Muscle of arm (tissue), 12 donors: ENCODE results near the gene SLC27A2. TPM values are rescaled to one million over a fixed set of nuclear protein-coding genes. Genes with fewer than 3 reads are reported as not detected.
"Not testable (repeated sequence)": the region's sequence is repeated elsewhere in the genome, so short reads cannot be mapped to it uniquely, and the experiment has no call there.

Experiments used
- DNase-seq: peaks from one replicate; pipeline ENCODE4 v3.0.0-alpha.2; 2013
- polyA plus RNA-seq, 12 donors: library from polyadenylated mRNA; unstranded; fragments of 120-200 nt; gene quantifications; one replicate each; pipeline ENCODE4 v1.2.1, GENCODE V29; 2013; ENCODE audit not compliant: insufficient read length in 12 of 12

Gene SLC27A2
- polyA plus RNA-seq, 12 donors: 0.12 to 17.9 (median 0.20) TPM; not detected in 2

DNA sequence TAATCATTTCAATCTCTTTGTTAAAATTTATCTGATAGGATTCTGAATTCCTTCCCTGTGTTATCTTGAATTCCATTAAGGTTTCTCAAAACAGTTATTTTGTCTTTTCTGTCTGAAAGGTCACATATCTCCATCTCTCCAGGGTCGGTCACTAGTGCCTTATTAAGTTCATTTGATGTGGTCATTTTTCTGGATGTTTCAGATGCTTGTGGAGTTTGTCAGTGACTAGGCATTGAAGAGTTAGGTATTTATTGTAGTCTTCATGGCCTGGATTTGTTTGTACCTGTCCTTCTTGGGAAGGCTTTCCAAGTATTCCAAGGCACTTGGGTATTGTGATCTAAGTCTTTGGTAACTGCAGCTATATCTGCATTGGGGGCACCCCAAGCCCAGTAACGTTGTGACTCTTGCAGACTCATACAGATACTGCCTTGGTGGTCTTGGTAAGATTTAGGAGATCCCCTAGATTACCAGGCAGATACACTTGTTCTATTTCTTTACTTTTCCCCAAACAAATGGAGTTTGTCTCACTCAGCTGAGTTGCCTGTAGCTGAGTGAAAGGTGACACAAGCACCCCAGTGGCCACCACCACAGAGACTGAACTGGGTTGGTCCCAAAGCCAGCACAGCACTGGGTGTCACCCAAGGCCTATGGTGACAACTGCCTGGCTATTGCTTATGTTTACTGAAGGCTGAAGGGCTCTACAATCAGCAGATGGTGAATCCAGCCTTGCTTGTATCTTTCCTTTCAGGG, 18.9 kb upstream of the SLC27A2 start:
- no peak for DNase-seq

DNA sequence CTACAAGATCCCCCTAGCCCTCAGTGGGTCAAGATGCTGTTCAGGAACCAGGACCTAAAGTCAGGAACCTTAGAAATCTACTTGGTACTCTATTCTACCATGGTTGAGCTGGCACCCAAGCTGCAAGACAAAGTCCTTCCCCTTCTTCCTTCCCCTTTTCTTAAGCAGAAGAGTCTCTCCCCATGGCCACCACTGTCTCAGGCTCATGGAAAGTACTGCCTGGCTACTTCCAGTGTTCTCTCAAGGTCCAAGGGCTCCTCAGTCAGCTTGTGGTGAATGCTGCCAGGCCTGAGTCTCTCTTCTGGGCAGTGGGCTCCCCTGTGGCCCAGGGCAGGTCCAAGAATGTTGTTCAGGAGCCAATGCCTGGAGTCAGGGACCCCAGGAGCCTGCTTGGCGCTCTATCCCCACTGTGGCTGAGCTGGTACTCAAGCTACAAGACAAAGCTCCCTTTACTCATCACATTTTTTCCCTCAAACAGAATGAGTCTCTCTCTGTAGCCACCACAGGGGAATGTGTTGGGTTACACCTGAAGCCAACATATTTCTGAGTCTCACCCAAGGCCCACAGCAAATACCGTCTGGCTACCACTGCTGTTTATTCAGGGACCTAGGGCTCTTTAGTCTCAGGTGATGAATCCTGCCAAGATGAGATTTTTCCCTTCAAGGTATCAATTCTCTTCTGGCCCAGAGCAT, 18.1 kb upstream of the SLC27A2 start:
- no peak for DNase-seq

DNA sequence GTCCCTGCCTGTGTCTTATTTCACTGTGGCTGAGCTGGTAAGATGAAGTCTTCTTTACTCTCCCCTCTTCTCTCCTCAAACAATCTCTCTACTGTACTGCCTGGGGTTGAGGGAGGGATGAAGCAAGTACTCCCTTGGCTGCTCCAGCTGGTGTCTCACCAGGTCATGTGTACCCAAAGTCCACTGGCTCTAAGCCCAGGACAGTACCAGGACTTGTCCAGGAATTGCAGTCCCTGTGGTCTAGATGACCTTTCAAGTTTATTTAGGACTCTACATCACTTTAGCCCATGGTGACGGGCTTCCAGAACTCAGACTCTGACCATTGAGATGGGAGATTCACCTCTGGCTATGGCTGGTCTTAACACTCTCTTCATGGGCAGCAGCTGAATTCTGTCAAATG, 17.5 kb upstream of the SLC27A2 start:
- DNase-seq: no peak

DNA sequence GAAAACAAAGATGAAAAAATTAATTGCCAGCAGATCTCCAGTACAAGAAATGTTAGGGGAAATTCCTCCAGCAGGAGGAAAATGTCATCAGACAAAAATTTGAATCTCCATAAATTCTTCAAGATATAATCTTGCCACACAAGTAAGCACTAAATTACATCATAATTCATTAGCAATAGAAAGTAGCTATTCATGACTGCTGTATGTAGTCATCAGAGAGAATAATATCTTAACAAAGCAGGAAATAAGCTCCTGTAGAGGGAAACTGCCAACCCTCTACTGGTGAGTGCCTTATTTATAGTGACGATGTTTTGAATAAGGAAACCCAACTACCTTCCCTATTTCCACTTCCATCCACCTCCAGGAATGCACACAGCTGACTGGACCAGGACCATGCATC, 15.8 kb upstream of the SLC27A2 start:
- DNase-seq: no peak

DNA sequence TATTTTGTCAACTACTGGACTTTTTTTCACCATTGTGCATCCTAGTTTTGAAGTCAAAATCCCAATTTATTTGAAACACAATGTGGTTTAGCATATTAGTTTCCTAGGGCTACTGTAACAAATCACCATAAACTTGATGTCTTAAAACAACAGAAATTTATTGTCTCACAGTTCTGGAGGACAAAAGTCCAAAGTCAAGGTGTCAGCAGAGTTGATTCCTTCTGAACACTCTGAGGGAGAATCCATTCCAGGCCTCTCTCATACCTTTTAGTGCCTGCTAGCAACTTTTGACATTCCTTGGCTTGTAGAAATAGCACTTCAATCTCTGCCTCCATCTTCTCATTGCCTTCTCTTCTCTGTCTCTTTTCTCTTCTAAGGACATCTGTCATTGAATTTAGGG, 14.9 kb upstream of the SLC27A2 start:
- DNase-seq: no peak

DNA sequence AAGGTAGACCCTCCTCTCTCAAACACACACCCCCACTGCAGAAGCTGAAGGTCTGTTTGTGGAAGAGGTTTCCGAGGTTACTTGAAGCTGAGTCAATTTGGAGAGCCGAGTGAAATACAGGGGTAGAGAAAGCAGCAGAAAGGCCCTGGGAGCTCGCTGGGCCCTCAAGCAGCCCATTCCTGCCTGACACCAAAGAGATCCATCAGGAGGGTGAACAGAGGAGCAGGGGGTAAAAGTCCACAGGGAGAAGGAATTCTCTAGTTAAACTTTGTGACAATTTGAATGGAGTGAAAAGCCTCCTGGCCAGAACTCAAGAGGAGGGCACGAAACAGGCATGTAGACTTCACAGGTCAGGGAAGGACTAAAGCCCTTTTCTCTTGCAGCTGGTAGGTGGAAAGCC, 13.6 kb upstream of the SLC27A2 start:
- no peak for DNase-seq

DNA sequence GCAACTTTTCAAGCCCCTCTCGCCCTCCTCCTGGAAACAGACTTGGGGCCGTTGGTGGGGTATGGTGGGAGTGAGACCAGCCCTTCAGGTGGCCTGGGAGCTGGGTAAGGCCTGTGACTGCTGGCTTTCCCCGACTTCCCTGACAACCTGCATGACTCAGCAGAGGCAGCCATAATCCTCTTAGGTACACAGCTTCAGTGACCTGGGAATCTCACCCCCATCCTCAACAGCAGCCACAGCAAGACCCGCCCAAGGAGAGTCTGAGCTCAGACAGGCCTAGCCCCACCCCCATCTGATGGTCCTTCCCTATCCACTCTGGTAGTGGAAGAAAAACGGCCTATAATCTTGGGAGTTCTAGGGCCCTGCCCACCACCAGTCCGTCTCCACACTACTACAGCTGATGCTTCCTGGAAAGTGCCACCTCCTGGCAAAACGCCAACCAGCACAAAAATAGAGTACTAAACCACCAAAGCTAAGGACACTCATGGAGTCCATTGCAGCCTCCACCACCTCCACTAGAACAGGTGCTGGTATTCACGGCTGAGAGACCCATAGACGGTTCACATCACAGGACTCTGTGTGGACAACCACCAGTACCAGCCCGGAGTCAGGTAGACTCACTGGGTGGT, 13.1 kb upstream of the SLC27A2 start:
- DNase-seq: no peak

DNA sequence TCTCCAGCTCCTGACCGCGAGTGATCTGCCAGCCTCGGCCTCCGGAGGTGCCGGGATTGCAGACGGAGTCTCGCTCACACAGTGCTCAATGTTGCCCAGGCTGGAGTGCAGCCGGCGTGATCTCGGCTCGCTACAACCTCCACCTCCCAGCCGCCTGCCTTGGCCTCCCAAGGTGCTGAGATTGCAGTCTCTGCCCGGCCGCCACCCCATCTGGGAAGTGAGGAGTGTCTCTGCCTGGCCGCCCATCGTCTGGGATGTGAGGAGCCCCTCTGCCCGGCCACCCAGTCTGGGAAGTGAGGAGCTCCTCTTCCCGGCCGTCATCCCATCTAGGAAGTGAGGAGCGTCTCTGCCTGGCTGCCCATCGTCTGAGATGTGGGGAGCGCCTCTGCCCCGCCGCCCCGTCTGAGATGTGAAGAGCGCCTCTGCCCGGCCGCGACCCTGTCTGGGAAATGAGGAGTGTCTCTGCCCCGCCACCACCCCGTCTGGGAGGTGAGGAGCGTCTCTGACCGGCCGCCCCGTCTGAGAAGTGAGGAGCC, 9.6 kb upstream of the SLC27A2 start:
- DNase-seq: not testable (repeated sequence)

DNA sequence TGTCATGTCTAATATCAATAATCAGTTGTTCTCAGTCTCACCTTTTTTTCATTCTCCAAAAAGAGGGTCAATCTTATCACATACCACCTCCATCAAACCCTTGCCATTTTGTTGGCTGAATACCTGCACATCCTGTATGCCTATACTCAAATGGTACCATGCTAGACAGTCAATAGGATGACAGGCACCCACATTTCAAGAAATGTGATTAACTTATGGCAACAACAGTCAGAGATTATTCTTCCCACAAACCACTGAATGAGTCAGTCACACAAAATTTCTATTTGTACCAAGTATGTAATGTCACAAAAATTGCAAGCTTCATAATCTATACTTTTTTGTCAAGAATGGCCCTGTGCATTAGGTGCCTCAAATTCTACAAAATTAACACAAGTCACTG, 5.1 kb upstream of the SLC27A2 start:
- no peak for DNase-seq

DNA sequence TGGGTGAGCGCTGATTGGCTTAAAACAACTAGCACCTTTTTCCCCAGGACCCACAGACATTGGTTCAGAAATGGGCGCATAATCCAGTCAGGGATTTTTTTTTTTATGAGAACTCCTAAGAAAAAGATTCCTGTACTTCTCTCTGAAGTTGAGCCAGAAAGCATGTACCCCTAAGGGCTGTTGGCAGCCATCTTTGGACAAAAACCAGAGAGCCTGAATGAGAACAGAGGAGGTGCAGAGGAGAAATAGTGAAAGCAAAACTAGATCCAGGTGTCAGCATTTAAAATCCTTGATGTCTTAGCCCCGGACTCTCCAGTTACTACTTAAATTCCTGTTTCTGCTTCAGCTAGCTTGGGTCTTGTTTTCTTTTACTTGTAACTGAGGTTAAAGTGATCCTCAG, 1.9 kb upstream of the SLC27A2 start:
- no peak for DNase-seq

DNA sequence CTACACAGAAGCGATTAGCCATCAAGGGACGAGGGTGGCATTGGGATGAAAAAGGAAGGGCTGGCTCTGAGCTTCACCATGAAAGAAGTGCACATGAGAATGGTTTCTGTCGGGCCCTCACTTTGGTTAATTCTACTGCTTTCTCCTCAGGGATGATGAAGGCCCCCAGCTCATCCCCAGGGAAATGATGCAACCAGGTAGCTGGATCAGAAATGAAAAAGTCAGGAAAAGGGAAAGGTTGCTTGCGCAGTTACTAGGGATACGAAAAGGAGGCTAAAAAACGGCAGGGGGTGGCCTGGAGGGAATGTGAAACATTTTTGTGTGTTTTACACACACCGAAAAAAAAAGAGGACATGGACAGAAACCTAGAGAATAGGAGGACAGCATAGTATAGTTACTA, 1.4 kb upstream of the SLC27A2 start:
- DNase-seq: no peak

DNA sequence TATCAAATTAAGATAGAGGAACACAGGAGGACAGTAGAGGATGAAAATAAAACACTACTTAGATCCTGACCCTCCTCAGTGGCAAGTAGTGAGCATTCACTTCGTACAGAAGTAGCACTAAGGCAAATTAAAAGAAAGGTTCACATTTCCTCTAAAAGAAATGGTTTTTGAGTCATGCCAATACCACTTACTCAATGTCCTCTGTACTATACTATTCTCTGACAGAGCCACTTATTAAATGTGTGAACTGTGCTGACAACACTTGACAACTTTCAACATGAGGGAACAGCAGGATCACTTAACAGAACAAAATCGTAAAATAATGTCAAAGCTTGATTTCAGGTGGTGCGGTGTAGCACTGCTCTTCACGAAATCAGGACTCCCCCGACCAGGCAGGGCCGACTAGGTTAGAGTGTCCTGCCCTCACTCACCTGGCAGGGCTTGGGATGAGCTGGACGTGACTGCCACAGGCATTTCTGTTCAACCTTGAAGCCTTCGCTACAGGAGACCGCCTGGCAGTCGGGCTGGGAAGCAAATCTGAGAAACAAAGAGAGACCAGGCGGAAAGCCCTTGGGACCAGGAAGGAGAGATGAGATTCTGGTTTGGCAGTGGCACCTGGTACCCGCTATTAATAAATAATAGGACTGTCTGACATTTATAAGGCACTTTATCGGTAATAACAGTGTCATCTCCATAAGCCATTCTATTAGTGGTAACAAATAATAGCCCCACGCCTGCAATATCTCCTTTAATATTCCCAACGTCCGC, 611 bp upstream of the SLC27A2 start:
- DNase-seq: no peak

DNA sequence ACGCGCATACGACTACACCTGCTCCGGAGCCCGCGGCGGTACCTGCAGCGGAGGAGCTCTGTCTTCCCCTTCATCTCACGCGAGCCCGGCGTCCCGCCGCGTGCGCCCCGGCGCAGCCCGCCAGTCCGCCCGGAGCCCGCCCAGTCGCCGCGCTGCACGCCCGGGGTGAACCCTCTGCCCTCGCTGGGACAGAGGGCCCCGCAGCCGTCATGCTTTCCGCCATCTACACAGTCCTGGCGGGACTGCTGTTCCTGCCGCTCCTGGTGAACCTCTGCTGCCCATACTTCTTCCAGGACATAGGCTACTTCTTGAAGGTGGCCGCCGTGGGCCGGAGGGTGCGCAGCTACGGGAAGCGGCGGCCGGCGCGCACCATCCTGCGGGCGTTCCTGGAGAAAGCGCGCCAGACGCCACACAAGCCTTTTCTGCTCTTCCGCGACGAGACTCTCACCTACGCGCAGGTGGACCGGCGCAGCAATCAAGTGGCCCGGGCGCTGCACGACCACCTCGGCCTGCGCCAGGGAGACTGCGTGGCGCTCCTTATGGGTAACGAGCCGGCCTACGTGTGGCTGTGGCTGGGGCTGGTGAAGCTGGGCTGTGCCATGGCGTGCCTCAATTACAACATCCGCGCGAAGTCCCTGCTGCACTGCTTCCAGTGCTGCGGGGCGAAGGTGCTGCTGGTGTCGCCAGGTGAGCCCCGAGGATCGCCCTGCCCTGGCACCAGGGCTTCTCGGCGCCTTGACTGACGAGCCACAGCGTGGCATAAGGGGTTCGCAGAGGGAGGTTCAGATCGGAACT, 420 bp downstream of the SLC27A2 start:
- peak; percentile 7 for DNase-seq

DNA sequence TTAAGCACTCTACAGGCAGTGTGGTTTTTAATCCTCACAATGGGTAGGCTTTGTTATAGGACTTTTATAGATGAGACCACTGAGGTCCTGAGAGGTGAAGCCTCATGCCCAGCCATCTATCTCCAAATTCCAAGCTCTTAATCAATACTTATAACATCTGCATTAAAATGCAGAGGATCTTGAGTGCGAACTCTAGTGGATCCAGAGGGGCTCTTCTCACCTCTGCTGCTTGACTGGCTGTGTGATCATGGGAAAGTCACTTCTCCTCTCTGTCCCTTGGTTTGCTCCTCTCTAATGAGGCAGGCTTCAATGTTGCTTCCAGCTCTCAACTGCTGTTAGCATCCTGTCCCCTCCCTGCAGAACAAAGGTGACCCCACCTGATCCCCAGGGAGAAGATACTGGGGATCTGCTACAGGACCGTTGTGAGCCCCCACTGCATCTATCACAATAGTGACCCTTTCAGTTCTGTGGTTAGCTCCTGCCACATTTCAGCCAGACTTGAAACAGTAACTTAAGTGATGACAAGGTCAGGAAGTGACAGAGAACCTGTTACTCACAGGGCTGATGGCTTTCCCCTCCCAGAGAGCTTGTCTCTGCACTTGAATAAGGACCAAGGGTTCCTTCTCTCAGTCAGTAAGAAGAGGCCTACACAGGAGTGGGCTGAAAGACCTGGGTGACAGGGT, 1.3 kb downstream of the SLC27A2 start:
- no peak for DNase-seq

DNA sequence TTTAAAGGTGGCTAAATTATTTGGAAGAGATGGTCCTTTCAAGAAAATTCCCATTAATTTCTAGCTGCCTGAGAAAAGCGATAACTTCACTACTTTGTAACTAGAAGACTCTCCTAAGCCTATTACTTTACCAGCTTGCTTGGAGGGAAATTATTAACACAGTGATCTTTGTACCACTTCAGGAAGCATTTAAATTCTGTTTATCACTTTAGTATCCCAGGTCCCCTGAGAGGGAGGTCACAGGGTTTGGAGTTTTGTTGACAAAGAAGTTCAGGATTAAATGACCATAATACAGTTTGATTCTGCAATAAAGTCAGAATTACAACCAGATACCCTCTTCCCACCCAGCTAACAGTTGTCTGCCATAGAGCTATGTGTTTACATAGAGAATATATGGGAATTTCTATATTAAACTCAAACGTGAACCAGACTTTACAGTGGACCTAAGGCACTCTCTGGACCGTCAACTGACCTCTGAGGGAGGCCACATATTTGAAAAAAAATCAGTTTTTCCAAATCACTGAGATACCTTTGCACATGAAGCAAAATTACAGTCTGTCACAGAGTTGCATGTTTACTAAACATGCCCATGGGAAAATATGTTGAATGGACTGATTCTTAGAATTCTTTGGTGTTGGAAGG, 3.0 kb downstream of the SLC27A2 start:
- DNase-seq: no peak

DNA sequence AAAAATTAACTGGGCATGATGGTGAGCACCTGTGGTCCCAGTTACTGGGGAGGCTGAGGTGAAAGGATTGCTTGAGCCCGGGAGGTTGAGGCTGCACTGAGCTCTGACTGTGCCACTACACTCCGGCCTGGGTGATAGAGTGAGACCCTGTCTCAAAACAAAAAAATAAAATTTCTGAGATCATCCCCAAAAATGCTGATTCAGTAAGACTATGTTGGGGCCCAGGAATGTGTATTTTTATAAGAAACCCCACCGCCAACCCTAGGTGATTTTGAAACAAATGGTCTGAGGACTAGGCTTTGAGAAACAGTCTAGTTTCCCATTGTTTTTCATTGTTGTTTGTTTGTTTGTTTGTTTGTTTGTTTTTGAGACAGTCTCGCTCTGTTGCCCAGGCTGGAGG, 4.1 kb downstream of the SLC27A2 start:
- DNase-seq: no peak

DNA sequence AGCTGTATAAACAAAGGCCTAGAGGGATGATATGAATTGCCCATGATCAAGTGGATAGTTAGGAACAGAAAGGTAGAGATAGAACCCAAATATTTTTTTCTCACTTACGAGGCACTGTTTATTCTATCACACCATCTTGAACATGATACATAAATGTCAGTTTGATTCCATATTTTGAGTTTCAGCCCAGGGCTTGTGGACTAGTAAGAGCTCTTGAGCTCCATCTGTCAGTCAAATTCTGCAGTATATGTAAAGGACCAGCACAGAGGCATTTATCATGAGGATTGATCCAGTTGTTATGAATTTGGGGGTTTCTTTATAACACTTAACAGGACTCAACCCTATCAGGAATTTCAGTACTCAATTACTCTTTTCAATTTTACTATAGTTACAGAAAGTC, 4.8 kb downstream of the SLC27A2 start:
- no peak for DNase-seq

DNA sequence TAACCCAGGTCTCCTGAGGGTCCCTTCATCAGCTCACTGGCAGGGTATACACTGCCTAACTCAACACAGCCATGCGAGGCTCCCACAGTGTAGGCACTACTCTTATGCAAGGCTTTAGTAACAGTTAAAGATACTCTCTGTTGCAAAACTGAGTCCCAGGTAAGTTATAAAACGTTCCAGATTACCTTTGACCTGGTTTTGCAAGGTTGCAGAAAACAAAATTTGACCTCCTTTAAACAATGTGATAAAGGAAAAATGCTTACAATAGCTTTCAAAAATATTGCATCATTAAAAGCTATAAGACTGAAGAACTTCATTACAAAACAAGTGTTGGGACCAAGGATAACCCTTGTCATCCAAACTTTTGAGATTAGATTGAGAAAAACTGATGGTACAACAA, 5.5 kb downstream of the SLC27A2 start:
- DNase-seq: no peak

DNA sequence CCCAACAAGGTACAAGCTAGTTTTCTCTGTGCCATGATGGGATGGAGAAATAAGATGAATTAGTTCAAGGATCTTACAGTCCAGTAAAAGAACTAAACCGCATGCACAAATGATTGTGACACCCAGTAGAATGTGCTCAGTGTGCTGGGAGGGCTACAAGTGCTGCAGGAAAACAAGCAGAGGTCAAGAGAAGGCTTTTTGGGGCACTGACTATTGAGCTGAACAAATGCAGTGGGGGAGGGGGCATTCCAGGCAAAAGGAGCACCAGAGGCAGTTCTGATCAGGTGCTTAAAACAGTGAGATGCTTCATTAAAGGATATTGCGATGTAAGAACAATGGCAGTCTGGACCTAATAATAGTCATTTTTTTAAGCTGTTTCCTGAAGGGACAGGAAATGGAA, 6.0 kb downstream of the SLC27A2 start:
- no peak for DNase-seq

DNA sequence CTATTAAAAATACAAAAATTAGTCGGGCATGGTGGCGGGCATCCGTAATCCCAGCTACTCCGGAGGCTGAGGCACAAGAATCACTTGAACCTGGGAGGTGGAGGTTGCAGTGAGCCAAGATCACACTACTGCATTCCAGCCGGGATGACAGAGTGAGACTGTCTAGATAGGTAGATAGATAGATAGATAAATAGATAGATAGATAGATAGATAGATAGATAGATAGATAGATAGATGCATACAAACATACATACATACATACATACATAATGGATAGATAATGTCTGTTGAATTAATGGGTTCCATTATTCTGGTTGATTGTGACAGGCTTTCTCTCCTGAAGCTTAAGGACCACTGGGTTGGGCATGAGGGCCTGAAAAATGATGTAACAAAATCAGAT, 6.8 kb downstream of the SLC27A2 start:
- DNase-seq: not testable (repeated sequence)
